Measurements from ENCODE around the gene SEMA7A.
"Not testable (repeated sequence)": the region's sequence is repeated elsewhere in the genome, so short reads cannot be mapped to it uniquely, and the experiment has no call there.

SEMA7A gene

GRCh38 chr15:74433592-74434262, at the start of gene SEMA7A:
Gene SEMA7A, minus strand, starts transcription at chr15:74433958. Its CDS starts 40 bp downstream, at chr15:74433918.
- peak; percentile 42 for DNase-seq (ENCODE audit: low read depth)

- no peak for DNase-seq (ENCODE audit: low read depth)
Measured at GRCh38 chr15:74482661-74483060, 48.9 kb upstream of the SEMA7A start.

- DNase-seq (ENCODE audit: low read depth) = not testable (repeated sequence)
Measured at GRCh38 chr15:74480364-74480763, 46.6 kb upstream of the SEMA7A start.

- DNase-seq (ENCODE audit: low read depth) = not testable (repeated sequence)
Measured at GRCh38 chr15:74471621-74472020, 37.9 kb upstream of the SEMA7A start.

GRCh38 chr15:74470631-74471395, 37.1 kb upstream of the SEMA7A start:
- no peak for DNase-seq (ENCODE audit: low read depth)

GRCh38 chr15:74468341-74469032, 34.7 kb upstream of the SEMA7A start:
- no peak for DNase-seq (ENCODE audit: low read depth)

- no peak for DNase-seq (ENCODE audit: low read depth)
Measured at GRCh38 chr15:74466570-74466969, 32.8 kb upstream of the SEMA7A start.

GRCh38 chr15:74464897-74465296, 31.1 kb upstream of the SEMA7A start:
- no peak for DNase-seq (ENCODE audit: low read depth)

- no peak for DNase-seq (ENCODE audit: low read depth)
Measured at GRCh38 chr15:74464216-74464615, 30.5 kb upstream of the SEMA7A start.

GRCh38 chr15:74463634-74464033, 29.9 kb upstream of the SEMA7A start:
- DNase-seq (ENCODE audit: low read depth) = no peak

GRCh38 chr15:74461847-74462511, 28.2 kb upstream of the SEMA7A start:
- no peak for DNase-seq (ENCODE audit: low read depth)

- DNase-seq (ENCODE audit: low read depth) = peak; percentile 95
Measured at GRCh38 chr15:74460871-74461846, 27.4 kb upstream of the SEMA7A start, which contains the start of gene UBL7. Gene UBL7, minus strand, starts transcription at chr15:74461160. Its CDS starts 2,293 bp downstream, at chr15:74458867.

- DNase-seq (ENCODE audit: low read depth) = no peak
Measured at GRCh38 chr15:74460298-74460697, 26.5 kb upstream of the SEMA7A start.

- DNase-seq (ENCODE audit: low read depth) = not testable (repeated sequence)
Measured at GRCh38 chr15:74459798-74460197, 26.0 kb upstream of the SEMA7A start.

- DNase-seq (ENCODE audit: low read depth) = peak; percentile 55
Measured at GRCh38 chr15:74458473-74458872, 24.7 kb upstream of the SEMA7A start.

- not testable (repeated sequence) for DNase-seq (ENCODE audit: low read depth)
Measured at GRCh38 chr15:74457036-74457435, 23.3 kb upstream of the SEMA7A start.

- DNase-seq (ENCODE audit: low read depth) = no peak
Measured at GRCh38 chr15:74454764-74455500, 21.2 kb upstream of the SEMA7A start.

- no peak for DNase-seq (ENCODE audit: low read depth)
Measured at GRCh38 chr15:74453925-74454763, 20.4 kb upstream of the SEMA7A start.

Measured in amniotic epithelial cell (primary cell).